Measurements from ENCODE around the gene AMMECR1. TPM values are rescaled to one million over a fixed set of nuclear protein-coding genes. Genes with fewer than 3 reads are reported as not detected.

Gene AMMECR1
- total and polyA plus RNA-seq, 2 of the 13 experiments (the other 11 are each of a cell fraction or from before 2014, with no cell fraction given) = 3.1 to 7.5 TPM

GRCh38 chrX:110170029-110170428 is 147.9 kb downstream of the AMMECR1 start:
- H3K4me3 ChIP-seq (replicated peaks in 1 of 3; ENCODE audit: insufficient read depth in 1 of 3, low read depth in 2 of 3, low read length in 3 of 3) = no peak overlapping the region
- no peak overlapping the region for H3K27ac ChIP-seq (ENCODE audit: extremely low read length, insufficient read depth, low read length)
- no peak overlapping the region for H2AFZ ChIP-seq (ENCODE audit: low read length)
- 100% methylated on average over 1 of the region's 3 CpGs for WGBS (ENCODE audit: low lambda C conversion rate)
- ChIA-PET CTCF (ENCODE audit: low intra/inter-chr PET ratio, low total read pairs) (no interaction called here), POLR2A (no interaction called here)
- H3K4me1 ChIP-seq (ENCODE audit: insufficient read depth, low read length) = no peaks in the 10 kb centered on the region
- TF ChIP-seq ZNF10 (CRISPR knock-in tag; IDR thresholded peaks at IDR 0.05; ENCODE audit: borderline replicate concordance, low read depth) (no peak), NFKBIZ (CRISPR knock-in tag; IDR thresholded peaks at IDR 0.05) (no peak), ZNF782 (CRISPR knock-in tag; IDR thresholded peaks at IDR 0.05; ENCODE audit: borderline replicate concordance) (no peak), ZNF431 (CRISPR knock-in tag; IDR thresholded peaks at IDR 0.05; ENCODE audit: borderline replicate concordance, low read depth) (no peak), SKI (IDR thresholded peaks at IDR 0.05; ENCODE audit: partially characterized antibody) (no peak)
- no peaks in the 10 kb centered on the region for H3K79me2 ChIP-seq (ENCODE audit: insufficient read depth, low read length)
- H3K9me3 ChIP-seq (ENCODE audit: low read length) = no peaks in the 10 kb centered on the region
- intact Hi-C loops (cut with micrococcal nuclease; ENCODE audit: unreplicated experiment) (no loop called here), in situ Hi-C loops (cut with HindIII; ENCODE audit: extremely low pct_ligation_motif_present, low pct_unique_long_range_greater_than_20kb) (loop anchor here (25.0 kb wide), 1 partner anchor 667 kb away; no protein-coding TSS in a partner anchor)
- ATAC-seq = no peak
- no peak for FAIRE-seq
- no peaks in the 10 kb centered on the region for H3K27me3 ChIP-seq (ENCODE audit: control insufficient read depth in 1 of 2, insufficient read depth in 2 of 2, low read length in 2 of 2)
- H3K4me2 ChIP-seq (ENCODE audit: low read depth, low read length) = no peak overlapping the region
- H4K20me1 ChIP-seq (ENCODE audit: insufficient read depth, low read length) = no peaks in the 10 kb centered on the region
- DNase-seq (ENCODE audit: low spot score) = no peak
- no TSS peak for BruUV-seq (replicated peaks)
- H3K9ac ChIP-seq (ENCODE audit: insufficient read depth, low read depth, low read length) = no peak overlapping the region
- no peaks in the 10 kb centered on the region for H3K36me3 ChIP-seq (replicated peaks in 1 of 2; ENCODE audit: control insufficient read depth in 1 of 2, insufficient read depth in 2 of 2, low read length in 2 of 2)

- TF ChIP-seq ZNF24 (IDR thresholded peaks at IDR 0.05) = no peak
- no peak for TF ChIP-seq JDP2 (CRISPR knock-in tag; IDR thresholded peaks at IDR 0.05; ENCODE audit: borderline replicate concordance)
- TF ChIP-seq PLSCR1 (CRISPR knock-in tag; IDR thresholded peaks at IDR 0.05; ENCODE audit: borderline replicate concordance) = no peak
- no peak for TF ChIP-seq JUNB (CRISPR knock-in tag; IDR thresholded peaks at IDR 0.05; ENCODE audit: borderline replicate concordance)
- TF ChIP-seq GZF1 (CRISPR knock-in tag; IDR thresholded peaks at IDR 0.05) = no peak
- TF ChIP-seq ELF3 (CRISPR knock-in tag; IDR thresholded peaks at IDR 0.05) = no peak
- no peak for TF ChIP-seq SOX6 (IDR thresholded peaks at IDR 0.05)
- TF ChIP-seq SOX6 (CRISPR knock-in tag; IDR thresholded peaks at IDR 0.05) = no peak
- TF ChIP-seq MEF2D (CRISPR knock-in tag; IDR thresholded peaks at IDR 0.05) = no peak
- TF ChIP-seq RAD51 (IDR thresholded peaks at IDR 0.05; ENCODE audit: borderline replicate concordance) = no peak
- TF ChIP-seq GTF2F1 (IDR thresholded peaks at IDR 0.05; ENCODE audit: low read length) = no peak
- no peak for TF ChIP-seq SAFB2 (CRISPR knock-in tag; IDR thresholded peaks at IDR 0.05; ENCODE audit: borderline replicate concordance, low read depth)
- Histone ChIP-seq H3K9me3 (ENCODE audit: low read length) (no peaks in the 10 kb centered on the region), H2AFZ (ENCODE audit: low read length) (no peak overlapping the region), H3K9ac (ENCODE audit: insufficient read depth, low read depth, low read length) (no peak overlapping the region), H3K4me3 (replicated peaks in 1 of 3; ENCODE audit: insufficient read depth in 1 of 3, low read depth in 2 of 3, low read length in 3 of 3) (no peak overlapping the region), H3K27ac (ENCODE audit: extremely low read length, insufficient read depth, low read length) (no peak overlapping the region), H3K27me3 (ENCODE audit: control insufficient read depth in 1 of 2, insufficient read depth in 2 of 2, low read length in 2 of 2) (no peaks in the 10 kb centered on the region), H3K4me1 (ENCODE audit: insufficient read depth, low read length) (no peaks in the 10 kb centered on the region), H3K36me3 (replicated peaks in 1 of 2; ENCODE audit: control insufficient read depth in 1 of 2, insufficient read depth in 2 of 2, low read length in 2 of 2) (no peaks in the 10 kb centered on the region), H3K79me2 (ENCODE audit: insufficient read depth, low read length) (no peaks in the 10 kb centered on the region), H4K20me1 (ENCODE audit: insufficient read depth, low read length) (no peaks in the 10 kb centered on the region), H3K4me2 (ENCODE audit: low read depth, low read length) (no peak overlapping the region)
- in situ Hi-C loops (cut with HindIII; ENCODE audit: extremely low pct_ligation_motif_present, low pct_unique_long_range_greater_than_20kb) (loop anchor here (25.0 kb wide), 1 partner anchor 669 kb away; no protein-coding TSS in a partner anchor), intact Hi-C loops (cut with micrococcal nuclease; ENCODE audit: unreplicated experiment) (no loop called here)
- BruUV-seq (replicated peaks) = no TSS peak
- no peak for ATAC-seq
- ChIA-PET CTCF (ENCODE audit: low intra/inter-chr PET ratio, low total read pairs) (no interaction called here), POLR2A (no interaction called here)
- no peak for FAIRE-seq
- no peak for DNase-seq (ENCODE audit: low spot score)
- WGBS (ENCODE audit: low lambda C conversion rate) = 95% methylated on average over 4 of the region's 4 CpGs
Measured at GRCh38 chrX:110168585-110168984, 149.3 kb downstream of the AMMECR1 start.

Measured in HepG2 (cell line).